GM18909 (cell line): ENCODE data around the gene L3MBTL3.

ENCODE experiments used
- ATAC-seq: cut with Tn5 transposase; IDR thresholded peaks from one replicate; pipeline ENCODE4 v1.9.1; 2021; ENCODE audit warnings: mild to moderate bottlenecking; ENCODE audit not compliant: unreplicated experiment, poor library complexity

L3MBTL3 gene

DNA sequence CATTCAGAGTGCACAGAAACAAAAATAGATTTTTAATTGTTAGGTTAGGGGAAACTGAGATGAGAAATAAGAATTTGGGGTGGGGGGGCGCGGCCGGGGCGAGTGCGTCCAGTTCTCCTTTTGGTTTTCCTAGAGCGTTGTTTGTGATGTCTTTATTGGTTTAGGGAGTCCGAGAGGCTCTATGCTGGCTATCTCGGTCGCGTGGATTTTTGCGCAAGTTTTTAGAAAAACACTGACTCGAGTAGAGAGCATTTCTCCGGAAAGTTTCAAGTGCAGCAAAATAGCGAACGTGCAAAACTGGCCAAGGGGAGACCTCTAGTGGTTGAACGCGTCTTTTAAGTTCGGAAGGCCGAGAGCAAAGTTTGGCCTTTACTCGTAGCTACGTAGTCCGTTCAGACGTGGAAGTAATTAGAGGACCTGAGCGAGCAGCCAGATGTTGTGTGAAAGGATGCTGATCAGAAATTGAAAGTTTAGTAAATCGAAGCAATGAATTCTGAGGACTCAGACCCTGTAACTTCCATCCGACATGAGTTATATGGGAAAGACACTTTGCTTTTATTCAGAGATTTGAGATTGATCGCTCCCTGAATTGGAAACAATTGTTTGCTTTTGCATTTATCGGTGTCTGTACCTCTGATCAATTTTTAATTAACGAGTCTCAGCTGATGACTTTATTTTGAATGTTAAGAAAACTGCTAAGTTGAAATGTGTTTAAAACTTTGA is 2.7 kb downstream of the L3MBTL3 start:
- peak; percentile 66 for ATAC-seq

DNA sequence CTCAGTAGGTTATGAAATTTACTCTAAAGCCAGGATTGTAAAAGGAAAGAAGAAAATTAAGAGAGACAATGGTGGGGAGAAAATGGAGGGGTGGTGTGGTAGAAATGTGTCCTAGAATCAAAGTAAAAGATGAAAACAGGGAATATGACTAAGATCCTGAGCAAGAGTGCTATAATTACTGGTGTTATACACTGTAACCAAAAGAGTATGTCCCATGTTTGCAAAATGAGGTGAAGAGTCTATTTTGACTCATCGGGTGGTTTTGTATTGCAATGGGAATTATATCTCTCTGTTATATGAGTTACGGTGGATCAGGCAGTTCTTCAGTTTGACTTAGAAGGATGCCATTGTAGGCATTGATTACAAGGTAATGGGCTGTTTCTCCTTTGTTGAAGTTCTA is 8.5 kb downstream of the L3MBTL3 start:
- ATAC-seq = no peak

- ATAC-seq = peak; percentile 89
Measured at GRCh38 chr6:130027948-130028347, 9.6 kb downstream of the L3MBTL3 start.

DNA sequence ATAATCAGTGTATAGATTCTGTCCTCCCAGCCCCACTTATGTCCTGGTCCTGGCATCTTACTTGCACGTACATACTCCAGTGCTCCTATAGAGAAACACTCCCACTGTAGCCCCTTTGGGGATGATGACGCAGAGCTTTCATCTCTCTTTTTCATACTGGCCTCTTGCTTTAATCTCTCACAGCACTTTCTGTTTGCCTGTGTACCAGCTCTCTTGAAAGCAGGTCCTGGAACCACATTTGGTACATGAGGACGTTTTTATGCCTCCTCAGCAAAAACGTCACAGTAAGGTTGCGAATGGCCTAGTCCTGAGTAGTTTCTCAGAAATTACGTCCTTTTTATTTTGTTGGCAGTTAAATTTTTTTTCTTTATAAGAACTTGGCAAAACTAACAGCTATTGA is 10.8 kb downstream of the L3MBTL3 start:
- no peak for ATAC-seq

DNA sequence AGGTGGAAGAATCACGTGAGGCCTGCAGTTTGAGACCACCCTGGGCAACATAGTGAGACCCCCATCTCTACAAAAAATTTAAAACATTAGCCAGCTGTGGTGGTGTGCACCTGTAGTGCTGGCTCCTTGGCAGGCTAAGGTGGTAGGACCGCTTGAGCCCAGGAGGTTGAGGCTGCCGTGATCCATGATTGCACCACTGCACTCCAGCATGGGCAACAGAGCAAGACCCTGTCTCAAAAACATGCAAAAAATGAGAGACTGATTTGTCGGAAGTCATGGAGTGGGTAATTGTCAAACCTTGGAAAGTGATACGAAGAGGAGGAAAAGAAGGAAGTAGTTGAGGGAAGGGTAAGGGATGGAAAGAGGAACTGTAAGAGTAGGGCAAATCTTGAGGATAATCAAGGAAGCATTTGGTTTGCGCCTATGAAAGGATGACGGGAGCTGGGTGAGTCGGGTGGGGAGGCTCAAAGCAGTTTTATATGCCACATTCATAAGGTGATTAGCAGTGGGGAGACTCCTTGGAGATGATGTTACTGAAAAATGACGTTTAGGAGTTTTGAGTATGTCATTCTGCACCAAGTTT is 14.5 kb downstream of the L3MBTL3 start:
- ATAC-seq = no peak

- no peak for ATAC-seq
Measured at GRCh38 chr6:130033949-130034348, 15.6 kb downstream of the L3MBTL3 start.

- no peak for ATAC-seq
Measured at GRCh38 chr6:130034378-130035146, 16.2 kb downstream of the L3MBTL3 start.

- no peak for ATAC-seq
Measured at GRCh38 chr6:130035211-130035610, 16.8 kb downstream of the L3MBTL3 start.

- no peak for ATAC-seq
Measured at GRCh38 chr6:130037207-130037811, 18.9 kb downstream of the L3MBTL3 start.

DNA sequence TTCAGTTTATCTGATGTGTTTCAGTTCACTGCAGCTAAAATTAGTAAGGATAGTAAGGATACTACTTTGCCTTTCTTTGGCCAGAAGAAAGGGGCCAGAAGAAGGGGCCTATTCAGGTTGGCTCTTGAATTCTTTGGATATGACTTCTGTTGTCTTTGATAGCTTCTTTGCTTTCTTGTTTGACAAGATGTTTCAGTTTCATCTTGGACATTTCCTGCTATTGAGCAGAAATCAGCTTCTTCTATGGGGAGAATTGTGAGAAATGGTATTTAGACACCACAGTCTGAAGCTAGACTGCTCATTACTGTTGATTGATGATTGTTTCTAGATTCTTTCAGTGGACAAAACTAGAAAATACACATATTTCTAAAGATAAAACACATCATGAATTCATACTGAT is 23.2 kb downstream of the L3MBTL3 start:
- peak; percentile 45 for ATAC-seq

GRCh38 chr6:130043344-130043743 is 25.0 kb downstream of the L3MBTL3 start:
- ATAC-seq = no peak

DNA sequence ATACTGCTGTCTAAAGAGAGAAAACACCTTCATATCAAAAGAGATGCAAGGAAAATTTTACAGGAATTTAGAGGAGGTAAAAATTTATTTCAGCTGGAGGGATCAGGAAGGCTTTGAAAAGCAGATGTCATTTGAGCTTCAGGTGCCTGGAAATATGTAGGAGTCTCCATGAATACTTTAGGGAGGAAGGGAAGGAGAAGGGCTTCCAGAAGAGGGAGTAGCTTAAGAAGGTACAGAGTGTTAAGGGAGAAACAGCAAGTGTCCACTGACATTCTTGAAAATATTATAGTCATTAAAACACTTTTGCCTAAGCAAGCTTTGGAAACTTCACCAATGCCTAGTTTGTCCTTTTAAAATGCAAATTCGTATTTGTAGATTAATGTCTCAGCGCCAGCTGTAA is 27.2 kb downstream of the L3MBTL3 start:
- ATAC-seq = no peak

GRCh38 chr6:130046671-130047070 is 28.3 kb downstream of the L3MBTL3 start:
- no peak for ATAC-seq

GRCh38 chr6:130047088-130047995 is 29.0 kb downstream of the L3MBTL3 start:
- ATAC-seq = no peak

- ATAC-seq = no peak
Measured at GRCh38 chr6:130050230-130050629, 31.8 kb downstream of the L3MBTL3 start.

DNA sequence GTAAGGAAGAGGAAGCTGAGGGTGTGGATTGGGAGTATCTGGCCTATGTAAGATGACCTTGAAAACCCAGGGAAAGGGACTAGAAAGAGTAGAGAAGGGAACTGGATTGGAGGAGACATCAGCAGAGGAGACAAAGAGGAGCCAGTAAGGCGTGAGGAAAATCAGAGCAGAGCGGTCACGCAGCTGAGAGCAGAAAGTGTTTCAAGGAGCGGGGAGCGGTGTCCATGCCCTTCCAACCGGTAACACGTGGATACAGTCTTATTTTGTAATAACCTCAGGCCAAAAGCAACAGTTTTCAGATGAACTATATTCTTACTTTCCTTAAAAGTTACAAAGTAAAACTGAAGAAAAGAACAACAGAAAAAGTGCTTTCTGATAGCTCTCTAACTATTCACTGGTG is 36.3 kb downstream of the L3MBTL3 start:
- no peak for ATAC-seq

DNA sequence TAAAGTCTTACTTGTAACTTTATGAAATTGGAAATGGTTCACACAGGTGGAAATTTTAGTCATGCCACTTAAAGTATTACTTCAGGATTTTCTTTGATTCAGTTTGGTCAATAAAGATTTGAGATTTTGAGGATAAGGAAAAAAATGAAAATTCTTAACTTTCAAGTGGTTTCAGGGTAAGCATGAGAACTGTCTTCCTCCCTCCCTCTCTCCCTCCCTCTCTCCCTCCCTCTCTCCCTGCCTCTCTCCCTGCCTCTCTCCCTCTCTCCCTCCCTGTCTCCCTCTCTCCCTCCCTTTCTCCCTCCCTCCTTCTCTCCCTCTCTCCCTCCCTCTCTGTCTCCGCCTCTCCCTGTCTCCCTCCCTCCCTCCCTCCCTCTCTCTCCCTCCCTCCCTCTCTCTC is 36.9 kb downstream of the L3MBTL3 start:
- ATAC-seq = no peak

- ATAC-seq = no peak
Measured at GRCh38 chr6:130057495-130057894, 39.1 kb downstream of the L3MBTL3 start.

DNA sequence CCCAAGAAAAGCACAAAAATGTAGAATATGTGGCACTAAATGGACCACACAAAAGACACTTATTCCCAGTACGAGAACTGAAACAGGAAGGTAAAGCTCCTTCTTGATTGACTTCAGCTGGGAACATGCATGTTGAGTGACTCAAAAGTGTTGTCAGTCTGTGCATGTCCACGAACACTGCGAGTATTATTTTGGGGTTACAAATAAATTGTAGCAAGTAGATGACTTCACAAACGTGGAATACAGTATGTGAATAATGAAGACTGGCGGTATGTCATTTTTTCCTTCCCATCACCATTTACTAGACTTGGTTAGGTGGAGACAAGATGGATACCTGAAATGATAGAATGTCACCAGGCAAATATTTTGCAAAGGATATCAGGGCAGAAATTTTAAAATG is 45.4 kb downstream of the L3MBTL3 start:
- ATAC-seq = no peak

GRCh38 chr6:130065609-130066156 is 47.3 kb downstream of the L3MBTL3 start:
- ATAC-seq = no peak
